SK-N-SH (cell line): ENCODE data around the gene DAGLA. TPM values are rescaled to one million over a fixed set of nuclear protein-coding genes. Genes with fewer than 3 reads are reported as not detected.

Experiments used
- CTCF ChIA-PET: fragments of 300-600, 350-600 bp; formaldehyde crosslinking; extraction: SDS; loops from one replicate; lab custom pipeline; 2021; lab: Yijun Ruan, JAX
- POLR2A ChIA-PET: fragments of 350-600 bp; sonication (Branson Sonifier 250); formaldehyde crosslinking; extraction: SDS; loops from one replicate; lab custom pipeline; 2020; ENCODE audit warnings: antibody characterized with exemption, inconsistent platforms; lab: Yijun Ruan, JAX
- DNase-seq: peaks from one replicate; pipeline ENCODE4 v3.0.0; 2012
- H2AFZ ChIP-seq: fragments of 200-600 bp; sonication (generic); 2 replicates; pipeline ENCODE4 v1.8.1; 2016; ENCODE audit warnings: antibody characterized with exemption, mild to moderate bottlenecking, low read depth
- H3F3A ChIP-seq: fragments of 200-600 bp; sonication (generic); replicated peaks from 2 replicates; pipeline ENCODE3; 2016; ENCODE audit warnings: antibody characterized with exemption, mild to moderate bottlenecking; ENCODE audit not compliant: insufficient read depth
- H3K27ac ChIP-seq, 2 experiments: fragments of 200-500 bp in 1 of 2; fragments of 200-600 bp in 1 of 2; sonication (Bioruptor generic) in 1 of 2; sonication (generic), shearing (Covaris generic) in 1 of 2; 2 replicates each; pipeline versions ENCODE4 v1.5.1 to v1.6.1; 2014 to 2016; ENCODE audit warnings: low read depth in 2 of 2, inconsistent platforms in 1 of 2, low read length in 1 of 2, mild to moderate bottlenecking in 1 of 2, mixed read lengths in 1 of 2
- H3K27me3 ChIP-seq: fragments of 200-600 bp; sonication (generic), shearing (Covaris generic); 2 replicates; pipeline ENCODE4 v1.6.1; 2016; ENCODE audit warnings: mixed run types; ENCODE audit not compliant: insufficient read depth
- H3K36me3 ChIP-seq, 2 experiments: fragments of 200-500 bp in 1 of 2; fragments of 200-600 bp in 1 of 2; sonication (Bioruptor generic) in 1 of 2; sonication (generic) in 1 of 2; replicated peaks in 1 of 2; 2 replicates each; pipeline versions ENCODE3 to v1.5.1; 2014 to 2016; ENCODE audit warnings: low read length in 1 of 2, mild to moderate bottlenecking in 1 of 2; ENCODE audit not compliant: insufficient read depth in 2 of 2, control insufficient read depth in 1 of 2
- H3K4me1 ChIP-seq, 2 experiments: fragments of 200-500 bp in 1 of 2; fragments of 200-600 bp in 1 of 2; sonication (Bioruptor generic) in 1 of 2; sonication (generic), shearing (Covaris generic) in 1 of 2; 2 replicates each; pipeline versions ENCODE4 v1.5.1 to v1.6.1; 2014 to 2016; ENCODE audit warnings: low read depth in 1 of 2, low read length in 1 of 2, mixed run types in 1 of 2; ENCODE audit not compliant: insufficient read depth in 2 of 2, control insufficient read depth in 1 of 2
- H3K4me2 ChIP-seq: fragments of 200-600 bp; sonication (generic), shearing (Covaris generic); 2 replicates; pipeline ENCODE4 v1.6.1; 2017; ENCODE audit warnings: mixed run types
- H3K4me3 ChIP-seq, 2 experiments: fragments of 200-500 bp in 1 of 2; fragments of 200-600 bp in 1 of 2; sonication (Bioruptor generic) in 1 of 2; sonication (generic), shearing (Covaris generic) in 1 of 2; 2 replicates each; pipeline versions ENCODE4 v1.5.1 to v1.8.1; 2014 to 2016; ENCODE audit warnings: low read depth in 2 of 2, inconsistent platforms in 1 of 2, low read length in 1 of 2, mild to moderate bottlenecking in 1 of 2, mixed read lengths in 1 of 2, moderate library complexity in 1 of 2
- H3K79me2 ChIP-seq: fragments of 200-600 bp; sonication (generic); 2 replicates; pipeline ENCODE4 v1.8.1; 2017; ENCODE audit warnings: mild to moderate bottlenecking; ENCODE audit not compliant: insufficient read depth
- H3K9ac ChIP-seq: fragments of 200-600 bp; sonication (generic); 2 replicates; pipeline ENCODE4 v1.6.1; 2017; ENCODE audit warnings: mixed run types
- H3K9me2 ChIP-seq: fragments of 200-600 bp; sonication (generic); 2 replicates; pipeline ENCODE4 v1.6.1; 2017; ENCODE audit warnings: mixed run types
- H3K9me3 ChIP-seq: fragments of 200-600 bp; sonication (generic); 2 replicates; pipeline ENCODE4 v1.6.1; 2017; ENCODE audit warnings: mixed run types, mild to moderate bottlenecking, moderate library complexity
- H4K20me1 ChIP-seq: fragments of 200-600 bp; sonication (generic); 2 replicates; pipeline ENCODE4 v1.6.1; 2017; ENCODE audit warnings: mild to moderate bottlenecking, mixed run types; ENCODE audit not compliant: insufficient read depth
- CTCF ChIP-seq: fragments of 200-600 bp; sonication (generic); IDR thresholded peaks from 2 replicates; pipeline ENCODE4 v1.6.1; 2017; ENCODE audit warnings: antibody characterized with exemption, mild to moderate bottlenecking, moderate library complexity
- EP300 ChIP-seq, 2 experiments: IDR thresholded peaks; 2 replicates each; pipeline versions ENCODE4 v1.4.0 to v1.6.1; 2012; ENCODE audit warnings: borderline replicate concordance in 1 of 2, low read depth in 1 of 2, low read length in 1 of 2
- EZH2phosphoT487 ChIP-seq: fragments of 200-600 bp; sonication (generic); IDR thresholded peaks from 2 replicates; pipeline ENCODE4 v1.6.1; 2017; ENCODE audit warnings: low read depth, mixed run types, mild to moderate bottlenecking, antibody characterized with exemption, moderate library complexity, borderline replicate concordance
- FOXJ3 ChIP-seq: sonication (generic); formaldehyde crosslinking; IDR thresholded peaks from 2 replicates; pipeline ENCODE4 v1.5.1; 2020; ENCODE audit warnings: mild to moderate bottlenecking, missing genetic modification reagents
- FOXM1 ChIP-seq: IDR thresholded peaks from 2 replicates; pipeline ENCODE4 v1.4.0; 2012; ENCODE audit warnings: low read depth, mild to moderate bottlenecking
- GATA2 ChIP-seq: sonication (generic); formaldehyde crosslinking; IDR thresholded peaks from 2 replicates; pipeline ENCODE4 v1.5.0; 2020; ENCODE audit warnings: mild to moderate bottlenecking, missing genetic modification reagents
- IRF3 ChIP-seq: fragments of 150-350 bp; IDR thresholded peaks from 2 replicates; pipeline ENCODE4 v1.6.1; 2016; ENCODE audit warnings: mild to moderate bottlenecking, low read depth, low read length
- JUND ChIP-seq: IDR thresholded peaks from 2 replicates; pipeline ENCODE4 v1.4.0; 2012
- NFIC ChIP-seq: IDR thresholded peaks from 2 replicates; pipeline ENCODE4 v1.4.0; 2012; ENCODE audit warnings: borderline replicate concordance
- RAD21 ChIP-seq: IDR thresholded peaks from 2 replicates; pipeline ENCODE4 v1.6.1; 2012; ENCODE audit warnings: mild to moderate bottlenecking, low read length
- RCOR1 ChIP-seq: fragments of 150-350 bp; IDR thresholded peaks from 2 replicates; pipeline ENCODE4 v1.6.1; 2017; ENCODE audit warnings: antibody characterized with exemption, low read length
- RXRA ChIP-seq: IDR thresholded peaks from 2 replicates; pipeline ENCODE4 v1.4.0; 2012; ENCODE audit warnings: low read depth, mild to moderate bottlenecking, borderline replicate concordance
- TCF12 ChIP-seq: IDR thresholded peaks from 2 replicates; pipeline ENCODE4 v1.4.0; 2012
- TEAD4 ChIP-seq: IDR thresholded peaks from 2 replicates; pipeline ENCODE4 v1.4.0; 2012; ENCODE audit warnings: mild to moderate bottlenecking, borderline replicate concordance; ENCODE audit not compliant: insufficient read depth
- USF1 ChIP-seq: IDR thresholded peaks from 2 replicates; pipeline ENCODE4 v1.4.0; 2012; ENCODE audit warnings: low read depth, borderline replicate concordance
- WGBS: methylation state at CpG from one replicate; pipeline ENCODE4 v1.1.6; 2017; ENCODE audit warnings: low lambda C conversion rate; 5-methylcytosine and 5-hydroxymethylcytosine counted together
- polyA plus RNA-seq, 3 experiments: library from polyadenylated mRNA; depleted of rRNA; stranded (reverse); fragments of >200 nt; gene quantifications; 2 replicates each; pipeline ENCODE4 v1.2.3, GENCODE V29; 2012
- TF ChIP-seq, protein P1 (sequence below): IDR thresholded peaks from 2 replicates; pipeline ENCODE4 v1.6.1; 2012; ENCODE audit warnings: mild to moderate bottlenecking, low read depth, low read length, moderate library complexity

DAGLA gene
- polyA plus RNA-seq, 1 of the 3 experiments (the other 2 are of a cell fraction): 3.3 TPM

DNA sequence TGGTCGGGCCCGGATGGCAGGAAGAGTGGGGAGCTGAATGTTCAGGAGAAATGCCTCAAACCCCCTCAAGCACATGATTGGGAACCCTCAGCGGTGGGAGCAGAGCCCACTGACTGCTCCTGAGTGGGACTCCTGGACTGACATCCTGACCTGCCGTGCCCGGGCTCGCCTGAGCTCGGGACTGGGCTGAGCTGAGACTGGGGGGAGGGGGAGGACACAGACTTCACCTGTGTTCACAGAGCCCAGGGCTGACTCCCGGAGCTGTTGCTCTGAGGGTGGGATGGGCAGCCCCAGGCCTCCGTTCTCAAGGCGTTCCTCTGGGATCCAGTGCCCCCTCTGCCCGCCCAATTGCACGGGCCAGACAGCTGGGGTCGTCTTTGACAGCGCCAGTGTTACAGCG, 24.6 kb downstream of the DAGLA start:
- no peak for DNase-seq
- H3K9me2 ChIP-seq: no peaks in the 10 kb centered on the region
- ChIA-PET POLR2A (no interaction called here), CTCF (interaction anchor here (1.0 to 1.9 kb wide), 4 partner anchors 14 to 29 kb away, joined by 3 to 5 read pairs (median 4); no protein-coding TSS in a partner anchor)
- no peaks in the 10 kb centered on the region for H3K9me3 ChIP-seq
- no peaks in the 10 kb centered on the region for H3K27me3 ChIP-seq
- peaks cover 5 to 8% of the 10 kb centered on the region in 2 experiments; a peak in 2 of 4 replicates for H3K4me1 ChIP-seq
- no peak overlapping the region for H2AFZ ChIP-seq
- 85% methylated on average over 7 of the region's 15 CpGs for WGBS
- H3K4me2 ChIP-seq: no peak overlapping the region
- H3F3A ChIP-seq: no peaks in the 10 kb centered on the region
- peaks cover 5% of the 10 kb centered on the region; the same call in 1 of the 2 replicates for H4K20me1 ChIP-seq
- TF ChIP-seq, protein P1, sequence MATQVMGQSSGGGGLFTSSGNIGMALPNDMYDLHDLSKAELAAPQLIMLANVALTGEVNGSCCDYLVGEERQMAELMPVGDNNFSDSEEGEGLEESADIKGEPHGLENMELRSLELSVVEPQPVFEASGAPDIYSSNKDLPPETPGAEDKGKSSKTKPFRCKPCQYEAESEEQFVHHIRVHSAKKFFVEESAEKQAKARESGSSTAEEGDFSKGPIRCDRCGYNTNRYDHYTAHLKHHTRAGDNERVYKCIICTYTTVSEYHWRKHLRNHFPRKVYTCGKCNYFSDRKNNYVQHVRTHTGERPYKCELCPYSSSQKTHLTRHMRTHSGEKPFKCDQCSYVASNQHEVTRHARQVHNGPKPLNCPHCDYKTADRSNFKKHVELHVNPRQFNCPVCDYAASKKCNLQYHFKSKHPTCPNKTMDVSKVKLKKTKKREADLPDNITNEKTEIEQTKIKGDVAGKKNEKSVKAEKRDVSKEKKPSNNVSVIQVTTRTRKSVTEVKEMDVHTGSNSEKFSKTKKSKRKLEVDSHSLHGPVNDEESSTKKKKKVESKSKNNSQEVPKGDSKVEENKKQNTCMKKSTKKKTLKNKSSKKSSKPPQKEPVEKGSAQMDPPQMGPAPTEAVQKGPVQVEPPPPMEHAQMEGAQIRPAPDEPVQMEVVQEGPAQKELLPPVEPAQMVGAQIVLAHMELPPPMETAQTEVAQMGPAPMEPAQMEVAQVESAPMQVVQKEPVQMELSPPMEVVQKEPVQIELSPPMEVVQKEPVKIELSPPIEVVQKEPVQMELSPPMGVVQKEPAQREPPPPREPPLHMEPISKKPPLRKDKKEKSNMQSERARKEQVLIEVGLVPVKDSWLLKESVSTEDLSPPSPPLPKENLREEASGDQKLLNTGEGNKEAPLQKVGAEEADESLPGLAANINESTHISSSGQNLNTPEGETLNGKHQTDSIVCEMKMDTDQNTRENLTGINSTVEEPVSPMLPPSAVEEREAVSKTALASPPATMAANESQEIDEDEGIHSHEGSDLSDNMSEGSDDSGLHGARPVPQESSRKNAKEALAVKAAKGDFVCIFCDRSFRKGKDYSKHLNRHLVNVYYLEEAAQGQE: no peak
- TF ChIP-seq JUND (no peak), TCF12 (no peak), NFIC (no peak), TEAD4 (no peak), RAD21 (no peak), USF1 (no peak), EP300 (IDR thresholded peaks at IDR 0.05; ENCODE audit: borderline replicate concordance in 1 of 2, low read depth in 1 of 2, low read length in 1 of 2) (no peak), GATA2 (CRISPR knock-in tag) (no peak), IRF3 (no peak), RXRA (no peak), CTCF (no peak), FOXM1 (no peak), EZH2phosphoT487 (no peak), FOXJ3 (CRISPR knock-in tag) (no peak), RCOR1 (no peak)
- H3K27ac ChIP-seq: no peak overlapping the region
- no peaks in the 10 kb centered on the region for H3K36me3 ChIP-seq
- no peak overlapping the region for H3K4me3 ChIP-seq
- no peak overlapping the region for H3K9ac ChIP-seq
- no peaks in the 10 kb centered on the region for H3K79me2 ChIP-seq
